Heart left ventricle (tissue), 13 donors: ENCODE data around the gene CDH18.

Experiments used
- CTCF ChIP-seq, 12 donors: fragments of 200-600 bp; sonication (generic) in 4 of 12; IDR thresholded peaks; one replicate each; pipeline versions ENCODE4 v1.5.0 to v1.8.0; 2018 to 2022; ENCODE audit warnings: antibody characterized with exemption in 12 of 12, mild to moderate bottlenecking in 5 of 12
- POLR2A ChIP-seq, 2 donors: fragments of 450-650 bp; IDR thresholded peaks; one replicate each; pipeline ENCODE4 v1.6.1; 2017; ENCODE audit warnings: antibody characterized with exemption in 2 of 2, mild to moderate bottlenecking in 2 of 2, moderate library complexity in 2 of 2
- donor health status: ischemic (EF 13 %, LVEDD 7.1; RV severe dilation, severe dysfunction).
- donor health status: DM: no; HTN: yes; CAD: no.
- donor health status: DM: no; HTN: no; CAD: no.
- donor health status: ischemic (EF 25% LVEDD 6.9; RV normal size, moderate dysfunction).
- donor health status: ischemic (EF 25% LVEDD 5.7; RV mildly dilated, moderate dysfunction).
- donor health status: ischemic (EF 35%, LVEDD 5.7; RV mildly dilated, moderate dysfunction).
- donor health status: nonischemic (EF 11% LVEDD 7.7; RV severe dilation, severe dysfunction).
- donor health status: DM: yes; HTN: yes; CAD: no.
- donor health status: PGD.
- donor health status: ischemic (EF 29% LVEDD 5.4; RV normal size, mild dysfunction).
- donor health status: nonischemic (EF 23%, LVEDD 6.1; RV moderate dilation, normal function).

DNA sequence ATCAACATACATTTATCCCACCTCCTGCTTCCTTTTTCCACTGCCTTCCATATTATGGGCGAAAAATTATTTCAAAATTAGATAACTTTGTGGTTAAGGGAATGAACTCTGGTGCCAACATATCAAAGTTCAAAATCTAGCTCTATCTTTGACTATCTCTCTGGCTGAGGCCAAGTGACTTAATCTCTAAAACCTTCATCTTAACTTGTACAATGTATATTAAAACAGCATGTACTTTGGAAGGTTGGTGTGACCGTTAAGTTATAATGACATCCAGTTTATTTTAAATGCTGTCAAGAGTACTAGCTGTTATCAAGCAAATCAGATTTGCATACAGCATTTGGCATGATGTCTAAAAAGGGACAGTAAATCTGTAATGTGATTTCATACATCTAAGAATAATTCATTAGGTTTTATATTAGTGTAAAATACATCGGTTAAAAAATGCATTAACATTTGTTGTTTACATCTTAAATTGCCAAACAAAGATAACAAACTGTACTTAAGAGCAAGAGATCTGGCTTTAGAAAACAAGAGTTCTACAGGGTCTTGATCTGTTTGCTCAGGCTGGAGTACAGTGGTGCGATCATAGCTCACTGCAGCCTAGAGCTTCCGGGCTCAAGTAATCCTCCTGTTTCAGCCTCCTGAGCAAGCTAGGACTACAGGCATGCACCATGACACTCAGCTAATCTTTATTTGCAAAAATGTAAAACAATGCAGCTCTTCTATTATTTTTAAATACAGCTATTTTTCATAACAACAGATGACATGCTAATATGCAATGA, 102.8 kb downstream of the CDH18 start:
- TF ChIP-seq CTCF (IDR thresholded peaks at IDR 0.05) = no peak
- no peak for TF ChIP-seq POLR2A (IDR thresholded peaks at IDR 0.05)
